HG02798 (cell line): Measurements from ENCODE around the gene ANKRD44.
"Not testable (repeated sequence)": the region's sequence is repeated elsewhere in the genome, so short reads cannot be mapped to it uniquely, and the experiment has no call there.

ENCODE experiments used
- ATAC-seq: cut with Tn5 transposase; IDR thresholded peaks from one replicate; pipeline ENCODE4 v1.9.1; 2021; ENCODE audit warnings: mild to moderate bottlenecking; ENCODE audit not compliant: unreplicated experiment, poor library complexity

Gene ANKRD44

GRCh38 chr2:197071213-197071612, 239.4 kb downstream of the ANKRD44 start:
- ATAC-seq = no peak

DNA sequence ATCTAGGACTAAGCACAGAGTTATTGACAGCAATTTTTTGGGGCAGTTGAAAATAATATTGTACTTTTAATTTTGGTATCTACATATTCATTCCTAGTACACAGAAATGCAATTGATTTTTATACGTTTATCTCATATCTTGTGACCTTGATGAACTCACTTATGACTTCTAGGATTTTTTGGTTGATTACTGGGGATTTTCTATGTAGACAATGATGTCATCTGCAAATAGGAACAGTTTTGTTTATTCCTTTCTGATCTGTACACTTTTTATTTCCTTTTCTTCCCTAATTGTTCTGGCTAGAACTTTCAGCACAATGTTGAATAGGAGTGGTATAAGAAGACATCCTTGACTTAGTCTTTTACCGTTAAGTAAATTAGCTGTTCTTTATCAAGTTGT, 240.6 kb downstream of the ANKRD44 start:
- no peak for ATAC-seq

GRCh38 chr2:197062574-197062973, 248.0 kb downstream of the ANKRD44 start:
- ATAC-seq = not testable (repeated sequence)

GRCh38 chr2:197059477-197059876, 251.1 kb downstream of the ANKRD44 start:
- no peak for ATAC-seq

DNA sequence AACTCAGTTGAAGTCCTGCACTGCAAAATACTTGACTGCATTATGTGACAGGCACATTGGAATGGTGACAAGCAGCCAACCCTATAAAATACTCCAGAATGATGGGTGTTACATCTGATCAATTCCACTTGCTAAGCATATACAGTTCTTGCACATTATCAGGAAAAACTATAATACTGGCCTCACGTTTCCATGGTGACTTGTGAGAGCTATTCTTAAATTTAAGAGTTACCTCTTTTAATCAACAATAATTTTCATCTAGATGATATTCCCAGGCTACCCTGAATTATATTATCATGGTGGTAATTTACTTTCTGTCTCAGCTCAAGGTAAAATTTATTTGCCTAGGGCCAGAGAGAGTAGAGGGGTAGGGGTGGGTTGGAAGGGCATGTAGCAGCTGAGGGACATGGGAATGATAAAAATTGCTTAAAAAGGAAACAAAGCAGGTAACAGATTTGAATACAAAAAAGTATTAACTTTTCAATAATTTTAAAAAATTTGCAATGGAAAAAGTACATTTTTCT, 251.7 kb downstream of the ANKRD44 start:
- ATAC-seq = no peak

DNA sequence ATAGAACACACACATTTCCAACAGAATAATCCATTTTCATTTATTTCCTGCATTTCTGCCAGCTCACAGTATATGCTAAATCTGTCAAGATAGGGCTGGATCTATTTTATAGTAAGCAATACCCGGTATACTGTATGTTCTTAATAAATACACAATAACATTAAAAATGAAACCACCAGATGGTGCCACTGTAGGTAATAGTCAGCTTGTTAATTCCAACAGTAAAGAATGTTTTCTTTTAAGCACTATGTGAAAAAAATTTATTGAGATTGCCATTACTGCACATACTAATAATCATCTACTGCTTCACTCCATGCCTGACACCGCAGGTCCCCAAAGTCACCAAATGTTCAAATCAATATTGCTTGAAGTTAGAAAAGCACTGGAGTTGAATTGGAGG, 252.6 kb downstream of the ANKRD44 start:
- no peak for ATAC-seq

DNA sequence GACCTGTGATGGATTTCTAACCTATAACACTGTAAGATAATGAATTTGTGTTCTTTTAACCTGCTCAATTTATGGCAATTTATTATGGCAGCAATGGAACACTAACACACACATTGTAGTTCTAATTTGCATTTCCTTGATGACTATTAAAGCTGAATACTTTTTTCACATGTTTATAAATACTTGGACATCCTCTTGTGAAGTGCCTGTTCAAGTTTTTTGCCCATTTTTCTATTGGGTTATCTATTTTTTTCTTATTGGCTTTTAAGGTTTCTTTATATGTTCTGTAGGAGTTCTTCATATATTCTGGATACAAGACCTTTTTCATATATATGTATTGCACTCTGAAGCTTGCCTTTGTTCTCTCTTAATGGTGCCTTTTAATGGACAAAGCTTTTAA, 255.5 kb downstream of the ANKRD44 start:
- no peak for ATAC-seq

DNA sequence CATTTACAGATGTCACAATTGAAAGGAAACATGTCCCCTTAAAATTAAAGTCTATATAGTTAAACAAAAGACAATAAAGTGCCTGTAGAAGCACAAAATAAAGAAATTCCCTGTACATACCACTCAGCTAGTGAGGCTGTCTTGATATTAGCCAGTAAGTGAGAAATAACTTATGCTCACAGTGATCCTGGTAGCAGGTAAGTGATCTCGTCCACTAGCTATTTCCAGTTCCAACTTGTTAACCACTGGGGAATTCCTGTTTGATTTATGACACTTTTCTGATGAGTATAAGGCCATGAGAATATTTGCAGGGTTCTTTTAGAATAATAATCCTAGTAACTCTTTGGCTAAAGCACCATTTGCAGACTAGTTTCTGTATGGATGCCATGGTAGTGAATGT, 256.1 kb downstream of the ANKRD44 start:
- ATAC-seq = no peak

- ATAC-seq = no peak
Observed at GRCh38 chr2:197052356-197052755, 258.2 kb downstream of the ANKRD44 start.

- no peak for ATAC-seq
Observed at GRCh38 chr2:197045115-197045514, 265.5 kb downstream of the ANKRD44 start.

- peak; percentile 78 for ATAC-seq
Observed at GRCh38 chr2:197042739-197043196, 267.8 kb downstream of the ANKRD44 start.

DNA sequence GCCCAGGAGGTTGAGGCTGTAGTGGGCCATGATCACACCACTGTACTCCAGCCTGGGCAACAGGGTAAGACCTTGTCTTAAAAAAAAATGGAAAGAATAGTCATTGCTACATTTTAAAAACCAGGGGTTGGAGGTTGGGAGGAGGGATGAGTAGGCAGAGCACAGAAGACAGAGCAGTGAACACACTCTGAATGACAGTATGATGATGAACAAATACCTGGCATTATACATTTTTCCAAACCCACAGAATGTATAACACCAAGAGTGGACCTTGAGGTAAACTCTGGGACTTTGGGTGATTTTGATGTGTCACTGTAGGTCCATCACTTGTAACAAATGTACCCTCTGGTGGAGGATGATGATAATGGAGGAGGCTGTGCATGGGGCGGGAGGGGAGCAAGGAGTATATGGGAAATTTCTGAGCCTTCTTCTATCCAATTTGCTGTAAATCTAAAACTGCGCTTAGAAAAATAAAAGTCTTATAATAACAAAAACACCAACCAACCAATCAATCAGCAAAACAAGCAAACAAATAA, 272.6 kb downstream of the ANKRD44 start:
- no peak for ATAC-seq

DNA sequence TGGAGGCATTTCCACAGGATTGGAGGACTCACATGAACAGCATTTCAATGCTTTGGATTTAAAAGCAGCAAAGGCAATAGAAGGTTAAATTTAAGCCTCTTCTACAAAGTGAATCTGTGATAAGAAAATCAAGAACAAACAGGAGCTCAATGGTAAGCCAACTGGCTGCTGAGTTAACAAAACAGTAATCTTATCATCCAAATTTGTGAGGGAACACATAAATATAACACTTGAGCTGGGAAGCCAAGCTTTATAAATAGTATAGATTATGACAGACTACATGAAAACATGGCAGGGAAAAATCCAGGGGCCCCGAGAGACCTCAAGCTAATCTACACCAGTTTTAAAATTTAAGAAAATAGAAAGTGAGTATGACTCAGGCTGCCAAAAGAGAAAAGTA, 275.6 kb downstream of the ANKRD44 start:
- ATAC-seq = no peak

DNA sequence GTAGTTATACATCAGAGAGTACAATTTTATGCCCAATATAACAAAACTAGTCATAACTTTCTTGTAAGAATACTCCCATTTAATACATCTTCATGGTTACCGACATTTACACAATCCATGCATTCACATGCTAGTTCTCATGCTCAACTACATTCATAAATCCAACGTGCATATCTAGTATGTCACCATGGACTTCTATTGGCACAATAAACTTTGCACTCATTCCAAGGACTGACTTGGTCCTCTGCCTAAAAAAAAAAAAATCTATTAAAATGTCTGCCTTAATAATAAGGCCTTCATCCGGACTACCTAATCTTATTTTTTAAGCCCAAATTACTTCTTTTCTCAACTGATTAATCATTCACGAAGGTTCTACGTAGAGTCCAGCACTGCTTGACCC, 276.3 kb downstream of the ANKRD44 start:
- ATAC-seq = no peak

GRCh38 chr2:197033222-197033621, 277.4 kb downstream of the ANKRD44 start:
- no peak for ATAC-seq

DNA sequence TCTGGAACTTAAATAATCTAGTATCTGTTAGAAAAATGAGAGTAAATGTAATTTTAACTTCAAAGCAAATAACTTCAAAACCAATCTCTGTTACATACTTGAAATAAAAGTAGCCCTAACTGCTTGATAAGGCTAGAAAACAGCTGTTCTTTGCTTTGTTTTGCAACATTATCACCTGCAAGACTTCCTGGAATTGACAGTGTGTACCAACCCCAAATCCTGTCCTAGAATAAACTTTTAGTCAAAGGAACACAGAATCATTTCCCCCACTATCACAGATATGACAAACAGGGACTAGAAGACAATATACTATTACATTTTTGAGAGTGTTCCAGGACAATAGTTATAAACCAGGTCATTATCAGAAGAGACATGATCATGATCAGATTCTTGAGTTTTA, 278.8 kb downstream of the ANKRD44 start:
- no peak for ATAC-seq

DNA sequence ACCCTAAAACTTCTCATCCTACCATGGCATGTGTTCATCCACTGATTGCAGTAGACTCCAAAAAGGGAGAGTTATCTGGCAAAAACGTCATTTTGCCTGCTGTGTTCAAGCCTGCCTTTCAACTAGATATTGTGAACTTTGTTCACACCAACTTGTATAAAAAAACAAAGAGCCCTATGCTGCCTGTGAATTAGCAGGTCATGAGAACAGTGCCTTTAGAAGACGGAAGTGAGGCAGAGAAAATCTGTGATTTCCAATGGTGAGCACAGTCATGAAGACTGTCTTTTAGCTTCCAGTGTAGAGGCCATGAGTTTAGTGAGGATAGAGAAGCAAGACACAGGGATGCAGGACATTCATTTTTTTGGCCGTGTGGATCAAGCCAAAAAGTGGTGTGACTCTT, 280.5 kb downstream of the ANKRD44 start:
- ATAC-seq = no peak

- no peak for ATAC-seq
Observed at GRCh38 chr2:197028633-197029032, 281.9 kb downstream of the ANKRD44 start.

DNA sequence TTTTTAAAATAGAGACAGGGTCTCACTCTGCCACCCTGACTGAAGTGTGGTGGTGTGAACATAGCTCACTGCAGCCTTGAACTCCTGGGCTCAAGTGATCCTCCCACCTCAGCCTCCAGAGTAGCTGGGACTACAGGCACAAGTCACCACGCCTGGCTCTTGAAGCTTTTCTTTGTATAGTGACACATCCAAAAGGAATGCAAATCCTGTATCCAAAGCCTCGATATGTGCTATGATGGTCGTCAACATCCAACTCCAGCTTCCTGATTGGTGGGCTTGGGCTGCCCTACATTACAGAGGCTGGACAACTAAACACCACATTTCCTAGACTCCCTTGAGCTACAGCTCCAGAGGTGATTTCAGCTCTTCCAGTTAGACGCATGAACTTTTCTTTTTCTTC, 282.4 kb downstream of the ANKRD44 start:
- ATAC-seq = no peak

GRCh38 chr2:197024206-197024605, 286.4 kb downstream of the ANKRD44 start:
- no peak for ATAC-seq

- not testable (repeated sequence) for ATAC-seq
Observed at GRCh38 chr2:197020921-197021320, 289.7 kb downstream of the ANKRD44 start.

- ATAC-seq = no peak
Observed at GRCh38 chr2:197013098-197013497, 297.5 kb downstream of the ANKRD44 start.
